ENCODE data around the gene TCF7L1.

The TCF7L1 gene

GRCh38 chr2:85275984-85276540 lies 142.9 kb downstream of the TCF7L1 start:
- no peak for ATAC-seq
- TF ChIP-seq, protein P1, sequence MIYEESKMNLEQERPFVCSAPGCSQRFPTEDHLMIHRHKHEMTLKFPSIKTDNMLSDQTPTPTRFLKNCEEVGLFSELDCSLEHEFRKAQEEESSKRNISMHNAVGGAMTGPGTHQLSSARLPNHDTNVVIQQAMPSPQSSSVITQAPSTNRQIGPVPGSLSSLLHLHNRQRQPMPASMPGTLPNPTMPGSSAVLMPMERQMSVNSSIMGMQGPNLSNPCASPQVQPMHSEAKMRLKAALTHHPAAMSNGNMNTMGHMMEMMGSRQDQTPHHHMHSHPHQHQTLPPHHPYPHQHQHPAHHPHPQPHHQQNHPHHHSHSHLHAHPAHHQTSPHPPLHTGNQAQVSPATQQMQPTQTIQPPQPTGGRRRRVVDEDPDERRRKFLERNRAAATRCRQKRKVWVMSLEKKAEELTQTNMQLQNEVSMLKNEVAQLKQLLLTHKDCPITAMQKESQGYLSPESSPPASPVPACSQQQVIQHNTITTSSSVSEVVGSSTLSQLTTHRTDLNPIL (CRISPR knock-in tag; IDR thresholded peaks at IDR 0.05; ENCODE audit: low read depth), result no peak
- no peak for TF ChIP-seq CSDC2 (CRISPR knock-in tag; IDR thresholded peaks at IDR 0.05)
- no peak for TF ChIP-seq ISL1 (CRISPR knock-in tag; IDR thresholded peaks at IDR 0.05)
- TF ChIP-seq ZC3H10 (CRISPR knock-in tag; IDR thresholded peaks at IDR 0.05), result no peak

DNA sequence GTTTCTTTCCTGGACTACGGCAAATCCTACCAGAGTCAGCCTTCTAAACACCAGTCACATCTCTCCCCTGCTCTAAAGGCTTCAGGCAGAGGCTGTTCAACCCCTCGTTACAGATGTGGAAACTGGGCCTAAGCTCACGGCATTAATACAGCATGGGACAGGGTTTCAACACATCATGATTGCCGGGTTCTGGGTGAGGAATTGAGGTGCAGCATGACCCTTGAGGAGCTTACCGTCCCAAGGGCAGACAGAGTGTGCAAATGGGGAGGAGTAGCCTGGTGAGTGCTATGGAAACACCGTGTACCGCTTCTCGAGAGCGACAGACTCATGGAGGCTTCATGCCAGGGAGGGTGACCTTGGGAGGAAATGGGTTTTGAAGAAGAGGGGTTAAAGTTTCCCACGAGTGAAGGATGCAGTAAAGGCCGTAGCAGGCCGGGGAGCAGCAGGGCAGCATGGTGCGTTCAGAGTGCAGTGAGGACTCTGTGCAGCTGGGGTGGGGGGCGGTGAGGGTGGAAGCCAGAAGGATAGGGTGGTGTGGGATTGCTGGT lies 143.5 kb downstream of the TCF7L1 start:
- no peak for TF ChIP-seq RARB (CRISPR knock-in tag; IDR thresholded peaks at IDR 0.05)
- no peak for TF ChIP-seq TOX (CRISPR knock-in tag; IDR thresholded peaks at IDR 0.05; ENCODE audit: borderline replicate concordance)
- TF ChIP-seq SNAI2 (CRISPR knock-in tag; IDR thresholded peaks at IDR 0.05), result no peak
- TF ChIP-seq ZC3H10 (CRISPR knock-in tag; IDR thresholded peaks at IDR 0.05), result no peak
- TF ChIP-seq CSDC2 (CRISPR knock-in tag; IDR thresholded peaks at IDR 0.05), result no peak
- TF ChIP-seq PATZ1 (CRISPR knock-in tag; IDR thresholded peaks at IDR 0.05; ENCODE audit: borderline replicate concordance), result no peak
- no peak for TF ChIP-seq ZNF565 (CRISPR knock-in tag; conservative IDR thresholded peaks at IDR 0.05; ENCODE audit: low read depth)
- no peak for TF ChIP-seq CSRNP3 (CRISPR knock-in tag; IDR thresholded peaks at IDR 0.05)
- TF ChIP-seq BACH2 (CRISPR knock-in tag; IDR thresholded peaks at IDR 0.05; ENCODE audit: borderline replicate concordance), result no peak
- no peak for TF ChIP-seq POU6F1 (CRISPR knock-in tag; IDR thresholded peaks at IDR 0.05; ENCODE audit: borderline replicate concordance, low read depth)
- no peak for TF ChIP-seq ARNTL (CRISPR knock-in tag; IDR thresholded peaks at IDR 0.05; ENCODE audit: borderline replicate concordance, low read depth)
- TF ChIP-seq GLIS3 (CRISPR knock-in tag; IDR thresholded peaks at IDR 0.05), result no peak
- TF ChIP-seq, protein P1 (CRISPR knock-in tag; IDR thresholded peaks at IDR 0.05; ENCODE audit: low read depth), result no peak
- TF ChIP-seq ESRRG (CRISPR knock-in tag; IDR thresholded peaks at IDR 0.05), result no peak
- TF ChIP-seq PPARA (CRISPR knock-in tag; IDR thresholded peaks at IDR 0.05; ENCODE audit: borderline replicate concordance), result no peak
- no peak for TF ChIP-seq ISL1 (CRISPR knock-in tag; IDR thresholded peaks at IDR 0.05)
- no peak for TF ChIP-seq ZNF70 (CRISPR knock-in tag; IDR thresholded peaks at IDR 0.05)
- no peak for TF ChIP-seq TCF4 (CRISPR knock-in tag; IDR thresholded peaks at IDR 0.05; ENCODE audit: borderline replicate concordance)
- ATAC-seq, result no peak

- peak; percentile 84 for ATAC-seq
- TF ChIP-seq TCF4 (CRISPR knock-in tag; IDR thresholded peaks at IDR 0.05; ENCODE audit: borderline replicate concordance), result peak; percentile 46; the same call in 1 of the 2 replicates
- TF ChIP-seq GLIS3 (CRISPR knock-in tag; IDR thresholded peaks at IDR 0.05), result no peak
- no peak for TF ChIP-seq ZC3H10 (CRISPR knock-in tag; IDR thresholded peaks at IDR 0.05)
- no peak for TF ChIP-seq CSRNP3 (CRISPR knock-in tag; IDR thresholded peaks at IDR 0.05)
- TF ChIP-seq SNAI2 (CRISPR knock-in tag; IDR thresholded peaks at IDR 0.05), result no peak
- TF ChIP-seq, protein P2, sequence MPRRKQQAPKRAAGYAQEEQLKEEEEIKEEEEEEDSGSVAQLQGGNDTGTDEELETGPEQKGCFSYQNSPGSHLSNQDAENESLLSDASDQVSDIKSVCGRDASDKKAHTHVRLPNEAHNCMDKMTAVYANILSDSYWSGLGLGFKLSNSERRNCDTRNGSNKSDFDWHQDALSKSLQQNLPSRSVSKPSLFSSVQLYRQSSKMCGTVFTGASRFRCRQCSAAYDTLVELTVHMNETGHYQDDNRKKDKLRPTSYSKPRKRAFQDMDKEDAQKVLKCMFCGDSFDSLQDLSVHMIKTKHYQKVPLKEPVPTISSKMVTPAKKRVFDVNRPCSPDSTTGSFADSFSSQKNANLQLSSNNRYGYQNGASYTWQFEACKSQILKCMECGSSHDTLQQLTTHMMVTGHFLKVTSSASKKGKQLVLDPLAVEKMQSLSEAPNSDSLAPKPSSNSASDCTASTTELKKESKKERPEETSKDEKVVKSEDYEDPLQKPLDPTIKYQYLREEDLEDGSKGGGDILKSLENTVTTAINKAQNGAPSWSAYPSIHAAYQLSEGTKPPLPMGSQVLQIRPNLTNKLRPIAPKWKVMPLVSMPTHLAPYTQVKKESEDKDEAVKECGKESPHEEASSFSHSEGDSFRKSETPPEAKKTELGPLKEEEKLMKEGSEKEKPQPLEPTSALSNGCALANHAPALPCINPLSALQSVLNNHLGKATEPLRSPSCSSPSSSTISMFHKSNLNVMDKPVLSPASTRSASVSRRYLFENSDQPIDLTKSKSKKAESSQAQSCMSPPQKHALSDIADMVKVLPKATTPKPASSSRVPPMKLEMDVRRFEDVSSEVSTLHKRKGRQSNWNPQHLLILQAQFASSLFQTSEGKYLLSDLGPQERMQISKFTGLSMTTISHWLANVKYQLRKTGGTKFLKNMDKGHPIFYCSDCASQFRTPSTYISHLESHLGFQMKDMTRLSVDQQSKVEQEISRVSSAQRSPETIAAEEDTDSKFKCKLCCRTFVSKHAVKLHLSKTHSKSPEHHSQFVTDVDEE (CRISPR knock-in tag; IDR thresholded peaks at IDR 0.05), result peak; percentile 66
- no peak for TF ChIP-seq RARB (CRISPR knock-in tag; IDR thresholded peaks at IDR 0.05)
- TF ChIP-seq ISL1 (CRISPR knock-in tag; IDR thresholded peaks at IDR 0.05), result no peak
- TF ChIP-seq ZFP3 (CRISPR knock-in tag; IDR thresholded peaks at IDR 0.05), result no peak
- TF ChIP-seq, protein P1 (CRISPR knock-in tag; IDR thresholded peaks at IDR 0.05; ENCODE audit: low read depth), result no peak
These were observed 144.4 kb downstream of the TCF7L1 start for GRCh38 chr2:85277416-85278158.

Data from SK-N-SH treated with all-trans-retinoic acid at 6 μM for 48 hours (cell line).